ENCODE measurements around the gene IL34.
"Not testable (repeated sequence)": the region's sequence is repeated elsewhere in the genome, so short reads cannot be mapped to it uniquely, and the experiment has no call there.

The IL34 gene

GRCh38 chr16:70646260-70647241 is at the start of gene IL34:
Gene IL34, plus strand, starts transcription at chr16:70646559. Its CDS starts 389 bp downstream, at chr16:70646948.
- no peak for DNase-seq (ENCODE audit: low spot score)

DNA sequence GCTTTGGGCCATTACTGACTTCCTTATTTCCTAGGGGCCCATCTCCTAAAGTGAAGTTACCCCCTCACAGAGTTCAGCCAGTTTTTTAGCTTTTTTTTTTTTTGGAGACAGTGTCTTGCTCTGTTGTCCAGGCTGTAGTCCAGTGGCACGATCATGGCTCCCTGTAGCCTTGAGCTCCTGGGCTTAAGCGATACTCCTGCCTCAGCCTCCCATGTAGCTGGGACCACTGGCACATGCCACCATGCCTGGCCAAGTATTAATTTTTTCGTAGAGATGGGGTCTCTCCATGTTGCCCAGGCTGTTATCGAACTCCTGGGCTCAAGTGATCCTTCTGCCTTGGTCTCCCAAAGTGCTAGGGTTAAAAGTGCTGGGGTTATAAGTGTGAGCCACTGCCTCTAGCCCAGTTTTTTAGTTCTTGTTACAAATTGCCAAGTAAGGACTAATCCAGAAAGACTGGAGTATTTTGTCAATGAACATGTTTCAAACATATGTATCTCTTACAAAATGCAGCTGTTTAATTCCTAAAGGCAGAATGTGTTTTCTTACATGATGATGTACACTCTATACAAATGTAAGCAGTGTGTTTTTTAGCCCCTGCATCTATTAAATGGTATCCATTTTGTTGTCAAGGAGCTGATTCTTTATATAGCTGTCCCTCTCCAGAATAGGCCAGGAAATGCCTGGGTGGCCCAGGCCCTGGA is 49.1 kb upstream of the IL34 start:
- no peak for DNase-seq (ENCODE audit: low spot score)

- DNase-seq (ENCODE audit: low spot score) = no peak
Measured at GRCh38 chr16:70598937-70599503, 47.3 kb upstream of the IL34 start.

GRCh38 chr16:70600730-70601129 is 45.6 kb upstream of the IL34 start:
- no peak for DNase-seq (ENCODE audit: low spot score)

DNA sequence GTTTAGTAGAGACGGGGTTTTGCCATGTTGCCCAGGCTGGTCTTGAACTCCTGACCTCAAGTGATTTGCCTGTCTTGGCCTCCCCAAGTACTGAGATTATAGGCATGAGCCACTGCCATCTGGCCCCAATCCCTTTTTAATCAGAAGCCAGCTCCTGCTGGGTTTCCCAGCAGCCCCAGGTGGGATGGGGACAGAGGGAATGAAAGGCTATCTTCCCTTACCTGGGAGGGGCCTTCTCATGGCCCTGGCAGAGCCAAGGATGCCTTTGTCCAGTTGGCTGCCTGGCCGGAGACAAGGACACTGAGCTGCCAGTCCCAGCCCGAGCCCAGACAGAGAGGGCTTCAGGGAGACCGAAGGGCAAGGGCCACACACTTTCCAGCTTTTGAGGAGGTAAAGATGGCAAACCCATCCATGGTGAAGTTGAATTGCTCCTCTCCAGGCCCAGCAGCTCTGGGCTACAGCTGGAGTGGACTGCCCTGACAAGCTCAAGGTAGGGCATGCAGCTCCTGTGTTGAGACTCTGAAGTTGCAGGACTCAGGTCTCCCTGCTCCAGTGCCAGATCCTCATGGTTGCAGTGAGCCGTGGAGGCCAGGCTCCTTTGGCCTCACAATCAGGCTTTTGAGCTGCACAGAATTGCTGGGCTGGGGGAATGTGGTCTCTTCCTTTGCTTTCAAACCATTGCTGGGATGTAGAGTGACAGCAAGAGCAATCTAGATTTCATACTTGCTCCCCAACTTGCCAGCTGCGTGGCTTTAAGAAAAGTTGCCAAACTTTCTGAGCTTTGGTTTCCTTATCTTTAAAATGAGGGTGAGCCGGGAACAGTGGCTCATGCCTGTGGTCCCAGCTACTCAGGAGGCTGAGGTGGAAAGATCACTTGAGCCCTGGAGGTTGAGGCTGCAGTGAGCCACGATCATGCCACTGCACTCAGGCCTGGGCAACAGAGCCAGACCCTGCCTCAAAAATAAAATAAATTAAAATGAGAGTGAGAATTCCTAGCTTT is 44.5 kb upstream of the IL34 start:
- no peak for DNase-seq (ENCODE audit: low spot score)

DNA sequence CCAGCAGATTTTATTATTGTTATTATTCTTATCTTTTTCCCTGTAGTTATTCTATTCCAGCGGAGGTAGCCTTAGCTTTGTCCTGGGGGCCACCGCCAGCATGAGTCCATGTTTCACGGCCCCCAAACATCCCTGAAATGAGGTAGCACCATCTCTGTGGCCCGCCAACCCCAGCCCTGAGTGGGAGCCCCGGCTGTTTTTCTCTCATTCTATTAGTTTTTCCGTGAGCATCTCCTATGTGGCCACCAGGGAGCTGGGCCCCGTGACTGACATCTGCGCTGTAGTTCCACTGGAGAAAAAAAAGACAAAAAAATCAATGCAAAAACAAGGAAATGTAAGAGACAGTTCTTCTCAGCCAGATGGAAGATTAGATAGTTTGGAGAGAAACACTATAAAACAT is 43.5 kb upstream of the IL34 start:
- no peak for DNase-seq (ENCODE audit: low spot score)

DNA sequence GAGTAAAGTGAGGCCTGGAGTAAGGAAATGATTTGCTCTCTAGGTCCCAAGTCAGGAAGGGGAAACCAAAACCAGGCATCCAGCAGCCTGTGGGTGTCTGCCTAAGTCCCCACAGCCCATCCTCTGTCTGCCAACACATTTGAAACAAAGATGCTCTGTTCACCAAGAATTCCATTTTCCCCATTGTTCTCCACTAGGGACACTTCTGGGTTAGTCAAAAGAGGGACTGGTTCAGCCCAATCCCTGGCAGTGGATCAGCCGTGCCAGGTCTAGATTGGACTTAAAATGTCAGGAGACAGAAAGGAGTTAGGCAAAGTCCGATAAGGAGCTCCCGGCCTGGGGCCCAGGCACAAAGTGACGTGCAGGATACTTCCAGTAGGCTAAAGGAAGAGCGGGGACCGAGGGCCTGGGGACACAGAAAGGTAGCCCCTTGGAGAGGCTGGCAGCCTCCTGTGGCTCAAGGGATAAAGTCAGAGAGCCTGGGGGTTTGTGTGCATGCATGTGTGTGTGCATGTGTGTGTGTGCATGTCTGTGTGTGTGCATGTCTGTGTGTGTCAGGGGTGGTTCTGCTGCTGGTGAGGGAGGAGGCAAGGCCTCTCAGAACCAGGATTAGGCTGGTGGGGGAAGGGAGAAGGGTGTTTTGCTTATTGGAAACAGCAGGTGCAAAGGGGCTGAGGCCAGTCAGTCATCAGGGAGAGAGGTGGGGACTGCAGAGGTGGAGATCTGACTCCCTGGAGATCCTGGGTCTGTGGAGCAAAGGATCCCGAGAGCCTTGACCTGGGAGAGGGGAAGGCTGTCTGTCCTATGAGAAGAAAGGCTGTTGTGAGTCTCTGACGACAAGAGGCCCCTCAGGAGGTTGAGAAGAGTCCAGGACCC is 41.7 kb upstream of the IL34 start:
- DNase-seq (ENCODE audit: low spot score) = no peak

GRCh38 chr16:70605283-70605657 is 41.1 kb upstream of the IL34 start:
- DNase-seq (ENCODE audit: low spot score) = no peak

GRCh38 chr16:70608521-70608920 is 37.8 kb upstream of the IL34 start:
- DNase-seq (ENCODE audit: low spot score) = no peak

GRCh38 chr16:70610273-70611223 is 35.8 kb upstream of the IL34 start:
- DNase-seq (ENCODE audit: low spot score) = no peak

GRCh38 chr16:70611224-70611598 is 35.1 kb upstream of the IL34 start:
- no peak for DNase-seq (ENCODE audit: low spot score)

DNA sequence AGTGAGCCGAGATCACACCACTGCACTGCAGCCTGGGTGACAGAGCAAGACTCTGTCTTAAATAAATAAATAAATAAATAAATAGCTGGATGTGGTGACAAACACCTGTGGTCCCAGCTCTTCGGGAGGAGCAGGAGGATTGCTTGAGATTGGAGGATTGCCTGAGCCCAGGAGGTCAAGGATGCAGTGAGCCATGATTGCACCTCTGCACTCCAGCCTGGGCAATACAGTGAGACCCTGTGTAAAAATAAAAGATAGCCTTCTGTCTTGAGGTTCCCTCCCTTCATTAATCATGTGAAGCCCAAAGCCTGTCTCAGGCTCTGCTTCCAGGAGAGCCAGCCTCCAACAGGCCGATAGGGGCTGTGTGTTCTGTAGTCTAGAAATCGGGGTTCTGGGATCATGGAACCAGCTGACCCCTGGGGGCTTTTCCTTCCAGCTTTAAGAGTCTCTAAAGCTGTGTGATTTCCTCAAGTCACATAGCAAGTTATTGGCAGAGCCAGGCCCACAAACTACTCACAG is 34.5 kb upstream of the IL34 start:
- no peak for DNase-seq (ENCODE audit: low spot score)

DNA sequence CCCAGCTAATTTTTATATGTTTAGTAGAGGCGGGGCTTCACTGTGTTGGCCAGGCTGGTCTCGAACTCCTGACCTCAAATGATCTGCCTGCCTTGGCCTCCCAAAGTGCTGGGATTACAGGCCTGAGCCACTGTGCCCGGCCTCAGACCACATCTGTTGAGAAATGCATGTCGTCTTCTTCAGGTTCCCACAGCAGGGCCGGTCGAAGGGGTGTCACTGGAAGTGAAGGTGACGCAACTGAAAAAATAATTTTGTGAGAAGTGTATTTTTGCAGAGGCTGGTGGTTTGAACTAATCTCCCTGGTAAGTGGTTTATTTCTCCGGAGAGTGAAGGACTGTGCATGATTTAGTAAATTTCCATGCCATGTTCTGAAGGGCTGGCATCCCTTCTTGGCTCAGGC is 33.4 kb upstream of the IL34 start:
- DNase-seq (ENCODE audit: low spot score) = no peak

DNA sequence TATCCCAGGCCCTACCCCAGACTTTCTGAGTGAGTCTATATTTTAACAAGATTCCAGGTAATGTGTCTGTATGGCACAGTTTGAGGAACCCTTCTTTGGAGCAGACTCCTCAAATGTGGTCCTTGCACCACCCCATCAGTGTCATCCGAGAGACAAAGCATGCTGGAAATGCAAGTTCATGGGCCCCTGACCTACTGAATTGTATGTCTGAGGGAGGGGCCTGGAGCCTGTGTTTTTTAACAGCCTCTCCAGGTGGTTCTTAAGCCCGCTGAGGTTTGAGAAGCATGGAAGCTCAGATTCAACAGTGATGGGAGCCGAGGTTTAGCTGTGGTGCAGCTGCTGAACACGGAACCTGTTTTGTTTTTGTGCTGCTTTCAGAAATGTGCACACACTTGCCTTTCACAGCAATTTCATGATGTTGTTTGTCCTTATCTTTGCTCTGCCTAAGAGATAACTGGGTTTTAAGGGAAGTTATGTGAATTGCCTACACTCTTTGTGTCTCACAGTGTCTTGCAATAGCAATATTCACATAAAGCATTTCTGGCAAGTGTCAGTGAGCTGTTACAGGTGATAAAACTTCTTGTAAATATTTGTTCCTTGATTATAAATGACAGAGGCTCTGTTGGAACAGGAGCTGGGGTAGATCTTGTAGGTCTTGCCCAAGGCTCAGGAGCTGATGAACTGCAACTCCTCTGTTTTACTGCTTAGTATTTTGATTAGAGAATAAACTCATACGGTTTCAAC is 32.0 kb upstream of the IL34 start:
- no peak for DNase-seq (ENCODE audit: low spot score)

DNA sequence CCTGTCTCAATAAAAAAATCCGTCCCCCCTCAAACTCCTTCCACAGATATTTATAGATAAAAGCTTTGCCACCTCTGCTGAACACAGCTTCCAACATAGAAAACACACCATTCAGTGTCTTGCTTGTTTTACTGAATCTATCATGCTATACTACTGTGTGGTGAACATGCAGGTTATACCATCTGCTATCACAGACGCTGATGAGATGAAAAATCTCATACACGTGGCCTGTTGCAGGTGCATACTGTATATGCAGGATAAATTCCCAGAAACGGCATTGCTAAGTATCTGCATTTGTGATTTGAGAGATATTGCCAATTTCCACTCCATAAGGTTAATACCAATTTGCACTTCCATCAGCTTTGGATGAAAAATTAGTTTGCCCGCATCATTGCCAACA is 30.4 kb upstream of the IL34 start:
- DNase-seq (ENCODE audit: low spot score) = no peak

GRCh38 chr16:70621864-70622263 is 24.5 kb upstream of the IL34 start:
- DNase-seq (ENCODE audit: low spot score) = not testable (repeated sequence)

- no peak for DNase-seq (ENCODE audit: low spot score)
Measured at GRCh38 chr16:70627696-70628095, 18.7 kb upstream of the IL34 start.

DNA sequence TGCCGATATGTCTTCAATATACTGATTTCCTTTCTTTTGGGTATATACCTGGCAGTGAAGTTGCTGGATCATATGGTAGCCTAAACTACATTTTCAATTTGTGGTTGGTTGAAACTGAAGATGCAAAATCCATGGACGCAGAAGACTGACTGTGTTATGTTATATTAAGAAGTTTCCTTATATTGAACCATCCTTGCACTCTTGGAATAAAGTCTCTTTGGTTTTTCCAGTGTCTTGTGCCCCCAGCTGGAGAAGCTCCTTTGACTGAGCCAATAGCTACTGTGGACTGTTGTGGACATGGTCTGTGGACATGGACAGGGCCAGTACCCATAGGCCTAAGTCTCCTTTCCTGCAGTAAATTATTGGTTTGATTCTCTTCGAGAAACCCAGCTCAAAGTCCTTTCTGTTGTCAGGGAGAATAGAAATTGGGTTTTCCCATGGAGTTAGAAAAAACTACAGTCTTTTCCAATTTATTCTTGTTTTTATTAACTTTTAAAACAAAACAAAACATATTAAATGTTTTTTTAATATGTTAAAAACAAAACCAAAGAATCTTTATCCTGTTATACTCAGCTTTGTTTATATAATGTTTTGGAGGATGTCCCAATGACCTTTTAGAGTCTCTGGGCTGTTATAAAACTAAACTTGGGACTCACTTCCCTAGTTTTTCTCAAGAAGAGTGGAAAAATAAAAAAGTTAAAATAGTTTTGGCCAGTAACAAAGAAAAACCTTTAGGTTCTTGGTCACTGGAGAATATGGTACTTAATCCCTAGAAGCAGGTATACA is 15.2 kb upstream of the IL34 start:
- no peak for DNase-seq (ENCODE audit: low spot score)

Data from activated CD4-positive, alpha-beta T cell treated with anti-CD3 and anti-CD28 coated beads, Interleukin-2, Interleukin-4, amounts not matched to agents 100 ng/mL and 50 ng/mL, durations not matched to agents 16 hours and 8 hours (primary cell).